HG03469 (cell line): ENCODE data around the gene MNT.

ENCODE experiments used
- ATAC-seq: cut with Tn5 transposase; IDR thresholded peaks from one replicate; pipeline ENCODE4 v1.9.1; 2021; ENCODE audit warnings: mild to moderate bottlenecking, moderate library complexity, moderate number of reproducible peaks; ENCODE audit not compliant: unreplicated experiment

MNT gene

GRCh38 chr17:2335726-2336214, 65.1 kb downstream of the MNT start:
- ATAC-seq = no peak
